GM18517 (cell line): ENCODE results near the gene PSPN.

ENCODE experiments used
- ATAC-seq: cut with Tn5 transposase; IDR thresholded peaks from one replicate; pipeline ENCODE4 v1.9.1; 2021; ENCODE audit warnings: mild to moderate bottlenecking, moderate library complexity; ENCODE audit not compliant: unreplicated experiment

PSPN gene

GRCh38 chr19:6334490-6335285, 41.0 kb downstream of the PSPN start:
- no peak for ATAC-seq

GRCh38 chr19:6333439-6333838, 42.3 kb downstream of the PSPN start, which contains the start of gene ACER1:
TSS of gene ACER1 (minus strand) at chr19:6333612. CDS start at chr19:6333551, 61 bp downstream.
- no peak for ATAC-seq

GRCh38 chr19:6326815-6327214, 48.9 kb downstream of the PSPN start:
- ATAC-seq: no peak

GRCh38 chr19:6325614-6326013, 50.1 kb downstream of the PSPN start:
- ATAC-seq: no peak
